HG02840 (cell line): ENCODE data around the gene ZFHX3.

Experiments used
- ATAC-seq: cut with Tn5 transposase; IDR thresholded peaks from one replicate; pipeline ENCODE4 v1.9.1; 2021; ENCODE audit warnings: mild to moderate bottlenecking, moderate library complexity, moderate number of reproducible peaks; ENCODE audit not compliant: unreplicated experiment, low FRiP score

The ZFHX3 gene

DNA sequence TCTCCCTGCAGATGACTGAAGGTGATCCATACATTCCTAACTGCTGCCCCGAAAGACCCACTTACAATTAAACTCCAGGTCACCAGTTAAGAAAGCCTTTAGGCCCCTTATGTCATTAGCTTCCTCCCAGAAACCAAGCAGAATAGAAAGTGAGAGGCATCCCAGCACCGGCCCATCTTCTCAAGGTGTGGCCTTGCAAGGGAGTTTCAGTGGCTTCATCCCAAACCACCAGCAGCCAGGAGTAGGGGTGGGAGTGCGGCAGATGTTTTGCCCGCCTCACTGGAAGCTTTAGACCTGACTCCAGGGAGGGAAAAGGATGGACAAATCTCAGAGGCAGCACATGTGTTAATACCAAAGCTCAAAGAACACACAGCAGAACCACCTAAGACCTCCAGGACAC lies 5.1 kb downstream of the ZFHX3 start:
- ATAC-seq: no peak

DNA sequence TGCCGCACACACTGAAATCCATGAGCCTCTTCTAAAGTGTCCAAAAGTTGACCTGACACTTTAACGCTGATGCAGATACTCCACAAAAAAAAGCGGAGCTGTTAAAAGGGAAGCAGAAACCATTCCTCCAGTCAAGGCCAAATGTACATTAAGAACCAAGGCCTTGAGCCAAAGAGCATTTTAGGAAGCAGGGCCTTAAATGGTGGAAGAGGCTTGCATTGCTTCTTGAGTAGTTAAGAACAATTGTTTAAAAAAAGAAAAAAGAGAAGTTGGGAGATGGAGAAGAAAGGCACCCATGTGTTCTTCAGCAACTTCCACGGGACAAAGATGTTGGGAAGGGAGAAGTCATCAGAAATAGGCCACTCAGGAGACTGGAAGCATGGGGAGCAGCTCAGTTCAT lies 6.3 kb downstream of the ZFHX3 start:
- no peak for ATAC-seq

DNA sequence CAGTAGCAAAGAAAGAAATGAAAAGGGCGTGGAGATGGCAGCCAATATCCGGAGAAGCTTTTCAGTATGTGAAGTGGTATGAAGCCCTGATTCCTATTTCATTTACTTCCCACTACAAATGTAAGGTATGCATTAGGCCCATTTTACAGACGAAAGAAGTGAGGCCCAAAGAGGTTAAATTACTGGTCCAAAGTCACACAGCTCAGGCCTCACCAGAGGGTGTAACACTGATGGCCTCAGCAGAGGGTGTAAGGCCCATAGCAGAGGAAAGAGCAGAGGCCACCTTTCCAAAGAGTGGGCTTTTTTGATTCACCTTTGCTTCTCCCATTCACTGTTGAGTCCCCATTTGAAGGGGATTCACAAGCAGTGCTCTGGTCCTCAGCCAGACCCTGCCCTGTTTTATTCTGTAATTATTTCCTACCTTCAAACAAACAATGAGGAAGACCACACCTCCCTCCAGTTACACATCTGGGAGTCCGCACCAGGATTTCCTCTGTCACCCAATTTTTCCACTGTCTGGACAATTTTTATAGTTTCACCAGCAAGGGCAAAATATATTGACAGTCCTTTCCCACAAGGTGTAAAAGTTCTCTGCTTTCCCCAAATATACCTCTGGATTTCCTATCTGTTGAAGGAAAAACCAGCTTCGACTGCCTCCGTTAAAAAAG lies 7.1 kb downstream of the ZFHX3 start:
- no peak for ATAC-seq

DNA sequence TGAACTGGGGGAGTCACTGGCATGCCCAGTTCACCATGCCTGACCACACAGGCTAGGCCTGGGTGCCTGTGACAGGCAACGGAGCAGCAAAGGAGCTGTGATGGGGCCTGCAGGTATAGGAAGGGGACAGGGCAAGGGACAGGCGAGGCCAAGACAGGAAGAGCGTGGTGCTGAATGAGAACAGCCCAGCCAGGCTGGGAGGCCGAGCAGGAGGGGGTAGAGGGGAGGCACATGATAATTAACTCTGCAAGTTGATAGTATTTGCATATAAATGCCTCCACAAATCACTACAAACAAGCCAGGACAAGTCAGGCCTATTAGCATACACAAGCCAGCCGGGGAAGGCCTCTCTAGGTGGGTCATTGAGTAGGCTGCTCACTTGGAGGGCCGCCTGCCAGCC lies 7.8 kb downstream of the ZFHX3 start:
- no peak for ATAC-seq

DNA sequence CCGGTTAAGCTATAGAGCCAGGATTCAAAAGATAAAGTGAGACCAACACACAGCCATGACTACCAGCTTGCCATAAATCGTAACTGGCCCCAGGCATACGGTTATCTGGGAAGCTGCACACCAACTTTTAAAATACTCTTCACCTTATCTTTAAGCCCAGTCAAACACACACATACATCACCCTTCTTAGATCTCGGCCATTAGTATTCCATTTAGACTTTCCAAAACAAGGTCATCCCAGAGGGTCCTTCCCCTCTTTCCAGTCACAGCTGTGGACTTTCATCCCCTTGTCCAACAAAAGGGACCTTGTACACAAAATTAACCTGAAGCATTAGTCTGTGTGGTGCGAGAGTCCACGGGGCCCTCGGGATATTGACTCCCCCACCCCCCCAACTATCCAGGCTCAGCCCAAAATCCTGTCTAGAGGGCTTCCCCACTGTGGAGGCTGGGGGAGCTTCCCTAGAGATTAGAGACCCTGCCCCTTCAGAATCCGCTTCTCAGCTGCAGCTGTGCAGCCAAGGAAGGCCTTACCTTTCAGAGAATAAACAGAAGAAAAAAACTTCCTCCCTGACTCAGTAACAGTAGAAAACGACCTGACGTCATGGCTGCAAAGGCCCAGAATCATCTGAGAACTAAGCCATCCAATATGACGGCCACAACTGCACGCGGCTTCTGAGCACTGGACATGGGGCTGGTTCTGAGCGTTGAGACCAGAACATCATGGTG lies 9.9 kb downstream of the ZFHX3 start:
- ATAC-seq: no peak

DNA sequence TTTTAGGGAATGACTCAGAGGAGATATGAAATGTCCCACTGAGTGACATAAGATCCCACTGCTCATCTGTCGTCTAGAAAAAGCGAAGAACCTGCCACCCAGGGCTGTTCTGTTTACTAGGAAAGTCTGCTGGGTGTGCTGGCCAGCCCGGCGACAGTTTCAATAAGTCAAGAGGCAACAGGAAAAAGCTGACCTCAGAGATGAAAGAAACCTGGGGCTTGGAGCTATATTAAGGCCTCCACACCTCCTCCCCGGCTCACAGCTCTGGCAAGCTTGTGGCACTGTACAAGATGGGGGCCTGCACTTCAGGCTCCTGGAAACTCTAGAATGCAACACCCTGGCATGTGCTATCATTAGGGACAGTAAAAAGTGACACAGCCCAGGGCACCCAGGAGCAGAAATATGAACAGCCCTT lies 10.6 kb downstream of the ZFHX3 start:
- ATAC-seq: no peak

DNA sequence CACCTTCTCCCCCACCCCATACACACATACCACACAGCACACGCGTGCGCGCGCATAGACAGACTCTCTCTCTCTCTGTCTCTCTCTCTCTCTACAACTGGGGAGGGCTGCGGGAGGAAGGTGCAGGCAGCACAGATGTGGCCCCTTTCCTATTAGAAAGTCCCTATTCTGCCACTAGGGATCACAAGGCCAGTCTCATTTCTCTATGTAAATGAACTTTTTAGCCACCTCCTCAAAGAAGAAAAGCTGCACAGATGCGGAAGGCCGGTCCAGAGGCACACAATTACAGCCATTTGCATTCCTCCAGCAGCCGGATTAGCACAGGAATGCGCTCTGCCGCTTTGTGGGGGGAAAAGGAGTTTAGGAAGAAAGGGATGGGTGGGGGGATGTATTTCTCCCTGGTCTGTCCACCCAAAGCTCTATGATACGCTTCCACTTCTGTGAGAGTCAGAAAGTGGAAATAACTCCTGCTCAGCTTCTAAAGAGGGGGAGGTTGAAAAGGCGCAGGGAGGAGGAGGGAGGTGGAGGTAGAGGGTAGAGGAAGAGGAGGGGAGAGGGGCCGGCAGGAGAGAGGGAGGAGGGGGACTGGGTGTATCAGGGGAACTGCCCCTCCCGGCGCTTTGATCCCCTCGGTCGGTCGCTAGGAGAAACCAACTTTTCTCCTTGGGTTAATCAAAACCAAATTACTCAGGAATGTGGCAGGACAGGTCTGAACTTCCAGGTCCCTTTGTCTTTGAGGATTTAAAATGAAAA lies 11.7 kb downstream of the ZFHX3 start:
- ATAC-seq: peak; percentile 54

DNA sequence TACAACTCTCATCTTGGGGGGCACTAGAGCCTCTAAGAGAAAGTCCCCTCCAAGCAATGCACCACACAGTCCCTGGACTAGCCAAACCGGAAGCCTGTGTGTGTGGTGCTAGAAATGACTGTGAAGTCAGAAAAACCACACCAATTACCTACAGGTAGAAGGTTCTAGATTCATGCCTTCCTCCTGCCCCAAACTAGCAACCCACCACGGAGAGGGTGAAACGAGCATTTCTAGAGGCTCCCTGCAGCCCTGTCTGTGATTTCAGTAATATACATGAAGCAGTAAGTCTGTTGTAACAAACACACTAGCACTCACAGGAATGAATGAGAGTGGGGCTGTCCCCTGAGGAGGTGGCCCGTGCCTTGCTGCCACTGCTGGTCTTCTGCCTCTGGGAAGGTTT lies 13.6 kb downstream of the ZFHX3 start:
- no peak for ATAC-seq

DNA sequence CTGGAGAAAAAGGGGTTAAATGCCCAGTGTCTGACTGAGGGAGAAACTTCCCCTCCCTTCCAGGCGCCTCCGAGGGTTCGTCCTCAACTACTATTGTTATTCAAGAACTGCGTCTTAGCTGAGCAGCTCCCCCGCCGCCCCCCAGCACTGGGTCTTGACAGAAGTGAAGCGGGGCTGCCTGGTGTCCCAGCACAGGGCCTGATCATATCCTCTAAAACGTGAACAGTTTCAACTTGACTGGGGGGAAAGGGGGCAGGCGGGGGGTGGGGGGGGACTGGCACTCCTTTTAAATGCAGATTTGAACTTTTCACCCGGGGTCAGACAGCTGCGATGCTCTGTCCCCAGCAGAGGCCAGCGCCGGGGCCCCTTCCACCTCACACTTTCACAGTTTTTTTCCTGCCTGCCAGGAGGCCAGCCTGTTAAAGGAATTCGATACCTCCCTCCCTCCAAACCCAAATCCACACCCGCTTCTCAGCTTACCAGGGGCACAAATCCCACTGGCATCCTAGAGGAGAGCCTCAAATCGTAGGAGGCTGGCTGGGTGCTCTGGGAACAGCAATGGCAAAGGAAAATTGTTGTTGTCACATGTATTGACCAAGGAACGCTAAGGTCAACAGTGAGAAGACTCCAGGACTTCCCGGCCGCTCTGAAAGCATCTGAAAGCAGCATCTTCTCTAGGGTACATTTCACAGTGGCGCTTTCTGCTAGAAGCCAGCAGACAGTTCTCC lies 14.5 kb downstream of the ZFHX3 start:
- ATAC-seq: no peak

DNA sequence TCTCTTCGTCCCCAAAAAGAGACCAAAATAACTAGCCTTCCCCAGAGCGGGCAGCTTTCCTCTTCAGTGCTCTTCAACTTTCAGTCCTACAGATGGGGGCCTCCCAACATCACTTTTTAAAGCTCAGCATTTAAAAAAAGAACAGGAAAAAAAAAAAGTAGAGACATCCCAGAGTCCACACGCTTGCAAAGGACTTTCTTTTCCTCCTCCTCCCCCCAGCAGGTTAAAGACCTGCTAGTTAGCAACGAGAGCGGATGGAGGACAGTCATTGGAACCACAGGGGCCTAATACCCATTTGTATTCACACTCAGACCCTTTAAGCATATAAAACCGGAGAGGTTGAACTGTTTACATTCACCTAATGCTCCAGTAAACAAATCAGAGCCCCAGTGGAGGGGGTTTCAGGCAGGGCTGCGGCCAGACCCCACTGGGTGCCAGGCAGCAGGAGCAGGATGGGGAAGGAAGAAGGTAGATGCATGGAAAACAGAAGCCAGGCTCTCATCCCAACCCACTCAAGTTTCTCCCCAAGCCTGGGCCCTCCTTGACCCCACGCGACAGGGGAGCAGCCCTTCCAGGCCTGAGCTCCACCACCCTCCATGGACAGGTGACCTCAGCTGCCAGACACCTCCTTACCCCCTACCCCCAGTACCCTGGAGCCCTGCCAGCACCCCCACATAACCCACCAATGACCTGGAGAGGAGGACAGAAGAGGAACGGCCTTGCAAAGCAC lies 15.2 kb downstream of the ZFHX3 start:
- ATAC-seq: no peak

DNA sequence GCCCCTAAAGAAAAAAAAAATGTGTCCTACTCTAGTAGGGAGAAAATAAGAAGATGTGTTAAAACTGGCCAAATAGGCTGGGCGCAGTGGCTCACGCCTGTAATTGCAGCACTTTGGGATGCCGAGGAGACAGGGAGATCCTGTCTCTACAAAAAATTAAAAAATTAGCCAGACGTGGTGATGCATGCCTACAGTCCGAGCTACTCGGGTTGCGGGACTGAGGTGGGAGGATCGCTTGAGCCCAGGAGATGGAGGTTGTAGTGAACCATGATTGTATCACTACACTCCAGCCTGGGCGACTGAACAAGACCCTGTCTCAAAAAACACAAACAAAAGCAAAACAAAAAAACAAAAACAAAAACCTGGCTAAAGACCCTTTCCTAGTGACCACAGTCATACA lies 15.9 kb downstream of the ZFHX3 start:
- no peak for ATAC-seq

DNA sequence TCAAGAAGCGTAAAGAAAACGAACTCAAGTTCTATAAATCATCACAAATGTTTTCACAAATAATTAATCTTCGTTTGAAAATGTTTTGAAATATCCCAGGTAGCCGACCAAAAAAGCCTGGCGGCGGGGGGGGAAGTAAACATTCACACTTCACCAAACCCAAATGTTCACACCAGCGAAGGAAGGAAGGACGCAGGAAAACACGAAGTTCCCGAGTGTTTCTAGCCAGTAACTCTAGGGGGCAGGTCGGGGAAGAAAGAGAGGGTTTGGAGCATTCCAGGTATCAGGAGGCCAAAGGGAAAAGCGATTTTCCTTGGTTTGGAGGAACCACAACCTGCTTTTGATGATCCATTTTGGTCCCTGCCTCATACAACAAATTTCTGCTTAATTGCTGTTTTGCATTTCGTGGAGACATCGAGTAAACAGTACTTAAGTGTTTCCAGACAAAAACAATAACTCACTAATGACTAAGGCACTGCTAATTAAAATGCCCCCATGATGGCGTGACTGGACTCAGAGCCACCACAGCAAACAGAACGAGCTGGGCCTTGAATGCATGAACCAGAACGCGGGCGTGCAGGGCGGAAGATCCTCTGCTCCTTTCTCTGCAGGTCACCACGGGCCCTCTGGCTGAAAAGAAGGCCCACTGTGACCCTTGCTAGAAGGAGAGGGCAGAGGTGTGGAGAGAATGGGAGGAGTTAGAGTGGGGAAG lies 16.6 kb downstream of the ZFHX3 start:
- no peak for ATAC-seq

DNA sequence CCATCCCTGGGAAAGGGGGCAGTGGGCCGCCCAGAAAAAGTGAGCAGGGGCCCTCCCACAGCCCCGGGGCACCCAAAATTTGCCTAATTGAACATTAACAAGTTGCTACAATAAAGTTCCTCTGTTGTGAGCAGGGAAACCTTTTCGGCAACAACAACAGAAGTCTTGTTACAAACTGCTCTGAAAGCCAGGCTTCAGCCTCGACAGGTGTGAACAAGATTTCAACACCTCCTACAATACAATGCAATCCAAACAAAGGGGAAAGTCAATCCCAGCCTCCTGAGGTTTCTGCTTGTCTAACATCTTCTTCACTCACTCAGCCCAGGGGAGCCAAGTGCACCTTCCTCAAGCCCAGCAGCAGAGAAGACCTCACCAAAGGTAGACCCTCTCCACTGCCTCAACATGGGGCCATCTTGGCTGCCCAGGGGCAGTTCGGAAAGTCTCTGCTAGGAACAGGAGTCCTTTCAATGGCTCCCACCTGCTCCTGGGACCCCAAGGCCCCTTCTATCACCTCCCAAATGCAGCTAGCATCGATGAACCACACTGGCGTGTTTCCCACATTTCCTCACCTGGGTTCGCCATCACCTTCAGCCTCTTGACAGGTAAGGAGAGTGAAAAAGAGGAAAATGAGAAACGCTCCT lies 19.1 kb downstream of the ZFHX3 start:
- no peak for ATAC-seq

DNA sequence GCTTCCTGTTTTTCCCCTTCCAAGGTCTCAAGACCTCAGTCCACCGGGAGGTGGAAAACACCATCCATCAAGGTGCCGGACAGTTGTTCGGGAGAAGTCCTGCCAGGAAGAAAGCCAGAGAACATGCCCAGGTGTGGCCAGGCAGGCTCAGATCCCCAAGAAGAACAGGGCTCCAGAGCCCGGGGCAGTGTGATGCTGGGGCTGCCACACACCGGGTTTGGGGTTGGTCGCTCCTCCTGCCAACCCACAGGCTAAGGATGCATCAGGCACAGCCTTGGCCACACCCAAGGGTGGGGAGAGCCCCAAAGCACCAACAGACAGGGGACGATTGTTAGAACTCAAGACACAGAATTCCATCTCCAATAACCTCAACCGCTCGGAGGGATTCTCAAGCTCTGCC lies 19.7 kb downstream of the ZFHX3 start:
- ATAC-seq: no peak

DNA sequence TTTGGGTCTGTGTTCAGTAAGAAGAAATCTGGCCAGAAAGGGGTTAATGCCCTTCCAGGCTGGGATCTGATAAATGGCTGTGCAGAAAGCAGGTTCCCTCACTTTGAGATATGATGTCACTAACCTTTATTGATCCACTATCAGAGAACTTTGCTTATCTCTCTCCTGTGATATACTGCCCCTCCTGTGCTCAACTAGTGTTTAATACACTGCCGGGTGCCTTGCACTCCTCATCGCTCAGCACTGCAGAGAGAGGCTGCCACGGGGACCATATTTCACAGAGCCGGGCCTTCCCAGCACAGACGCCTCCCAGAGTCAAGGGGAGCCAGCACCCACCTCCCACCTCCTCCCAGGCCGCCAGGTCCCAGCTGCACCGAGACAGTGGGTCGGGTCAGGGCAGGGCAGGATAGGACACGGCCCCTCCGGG lies 20.2 kb downstream of the ZFHX3 start:
- ATAC-seq: no peak

DNA sequence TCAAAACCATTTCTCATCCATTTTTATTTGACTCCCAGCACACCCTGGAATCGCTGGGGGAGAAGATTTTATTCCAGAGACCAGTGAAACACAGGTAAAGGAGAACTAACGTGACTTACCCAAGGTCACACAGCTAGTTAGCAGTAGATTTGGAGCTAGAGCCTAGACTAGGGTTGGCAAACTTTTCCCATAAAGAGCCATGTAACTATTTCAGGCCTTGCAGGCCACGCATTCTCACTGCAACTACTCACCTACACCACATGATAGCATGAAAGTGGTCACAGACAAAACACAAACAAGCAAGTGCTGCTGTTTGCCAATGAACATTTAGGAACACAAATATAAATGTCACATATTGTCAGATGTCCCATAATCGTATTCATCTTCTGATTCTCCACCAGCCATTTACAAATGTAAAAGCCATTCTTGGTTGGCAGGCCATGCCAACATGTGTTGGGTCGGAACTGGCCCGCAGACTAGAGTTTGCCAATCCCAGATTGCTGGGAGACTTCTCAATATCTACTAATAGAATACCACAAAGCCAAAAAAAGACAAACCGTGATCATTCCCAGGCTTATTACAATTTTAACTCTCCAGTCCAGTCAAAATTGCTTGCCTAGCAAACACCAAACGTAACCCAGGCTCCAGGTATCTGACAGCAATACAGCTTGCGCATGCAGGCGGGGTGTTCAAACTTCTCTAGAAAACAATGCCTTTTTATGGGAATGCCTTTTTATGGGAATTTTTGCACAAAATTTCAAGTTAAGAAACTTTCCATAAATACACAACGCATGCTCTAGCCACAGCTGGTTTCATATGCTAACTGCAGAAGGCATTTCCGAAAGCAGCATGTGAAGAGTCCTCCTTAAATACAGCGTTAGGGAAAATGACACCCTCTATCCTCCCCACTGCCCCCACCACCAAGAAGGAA lies 20.9 kb downstream of the ZFHX3 start:
- no peak for ATAC-seq

DNA sequence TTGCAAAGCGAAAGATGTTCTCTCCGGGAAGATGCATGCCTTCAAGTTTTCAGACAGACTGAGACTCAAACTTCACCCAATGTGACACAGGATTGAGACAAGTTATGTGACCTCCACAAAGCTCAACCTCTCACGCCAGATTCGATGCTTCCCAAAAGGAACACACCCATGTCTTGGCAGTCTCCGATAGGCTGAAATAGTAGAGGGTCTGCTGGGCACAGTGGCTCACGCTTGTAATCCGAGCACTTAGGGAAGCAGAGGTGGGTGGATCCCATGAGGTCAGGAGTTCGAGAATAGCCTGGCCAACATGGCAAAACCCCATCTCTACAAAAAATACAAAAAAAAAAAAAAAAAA lies 22.1 kb downstream of the ZFHX3 start:
- no peak for ATAC-seq

DNA sequence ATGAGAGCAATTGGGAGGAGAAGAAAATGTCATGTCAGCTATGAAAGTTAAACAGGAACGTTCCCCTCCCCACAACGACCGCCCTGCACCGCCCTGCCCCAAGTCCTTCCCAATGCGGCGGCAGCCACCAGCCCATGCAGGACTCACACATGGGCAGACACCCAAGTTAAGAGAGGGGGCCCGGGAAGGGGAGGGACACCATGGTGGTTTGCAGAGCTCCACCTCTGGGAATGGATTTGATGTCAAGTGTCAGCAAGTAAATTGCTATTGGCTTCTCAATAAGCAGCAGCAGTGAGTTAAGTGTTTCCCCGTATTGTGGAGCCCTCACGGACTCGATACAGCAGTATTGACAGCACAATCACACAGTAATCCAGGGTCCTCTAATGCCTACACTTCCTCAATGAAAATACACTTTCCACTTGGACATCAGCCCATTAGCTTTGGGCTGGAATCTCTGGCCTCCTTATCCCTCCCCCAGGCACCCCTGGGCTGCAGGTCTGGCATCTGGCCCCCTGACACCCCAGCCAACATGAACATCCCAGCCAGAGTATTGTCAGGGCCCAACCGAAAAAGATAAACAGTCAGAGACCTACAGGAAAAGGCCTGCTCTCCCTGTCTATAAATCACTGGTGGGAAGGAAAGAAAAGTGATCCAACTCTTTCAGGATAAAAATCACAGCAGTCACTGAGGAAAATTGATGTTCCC lies 22.6 kb downstream of the ZFHX3 start:
- no peak for ATAC-seq
